GF-D8 (cell line): ENCODE measurements around the gene ETS2.

Source experiments
- DNase-seq: peaks from one replicate; lab custom pipeline; 2025; lab: John Stamatoyannopoulos, UW

ETS2 gene

DNA sequence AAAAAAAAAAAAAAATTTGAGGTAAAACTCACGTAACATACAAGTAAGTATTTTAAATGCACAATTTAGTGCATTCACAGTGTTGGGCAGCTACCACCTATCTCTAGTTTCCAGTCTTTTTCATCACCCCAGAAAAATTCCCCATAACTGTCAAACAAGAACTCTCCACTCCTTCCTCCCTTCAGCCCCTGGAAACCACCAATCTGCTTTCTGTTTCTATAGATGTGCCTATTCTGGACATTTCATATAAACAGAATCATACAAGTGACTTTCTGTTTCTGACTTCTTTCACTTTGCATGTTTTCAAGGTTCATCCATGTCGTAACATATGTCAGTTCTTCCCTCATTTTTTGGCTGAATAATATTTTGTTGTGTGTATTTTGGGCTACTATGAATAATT is 24.9 kb upstream of the ETS2 start:
- DNase-seq = no peak

DNA sequence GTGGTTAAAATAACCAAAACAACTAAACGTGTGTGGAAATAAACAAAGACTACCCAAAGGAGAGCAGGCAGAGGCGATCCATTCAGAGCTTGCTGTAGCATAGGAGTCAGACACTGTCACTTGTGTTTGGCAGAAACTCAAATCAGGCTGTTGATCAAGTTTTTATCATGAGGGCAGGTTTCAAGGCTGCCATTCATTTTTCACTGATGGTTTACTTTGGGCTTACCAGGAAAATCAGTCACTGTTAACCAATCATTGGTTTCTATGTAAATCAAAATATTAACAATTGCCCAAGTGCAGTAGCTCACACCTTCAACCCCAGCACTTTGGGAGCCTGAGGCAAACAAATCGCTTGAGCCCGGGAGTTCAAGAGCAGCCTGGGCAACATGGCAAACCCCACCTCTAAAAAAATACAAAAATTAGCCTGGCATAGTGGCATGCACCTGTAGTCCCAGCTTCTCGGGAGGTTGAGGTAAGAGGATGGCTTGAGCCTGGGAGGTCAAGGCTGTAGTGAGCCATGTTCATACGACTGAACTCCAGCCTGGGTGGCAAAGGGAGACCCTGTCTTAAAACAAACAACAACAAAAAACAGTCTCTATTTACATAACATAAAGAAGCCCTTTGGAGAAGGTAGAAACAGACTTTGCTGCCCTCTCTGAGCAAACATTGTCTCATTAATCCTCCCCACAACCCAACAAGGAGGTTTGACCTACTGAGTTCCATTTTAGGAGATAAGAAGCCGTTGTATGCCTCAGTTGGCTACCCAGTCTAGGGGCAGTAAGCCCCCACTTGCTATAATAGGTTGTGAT is 21.1 kb upstream of the ETS2 start:
- DNase-seq = no peak

- DNase-seq = no peak
These were observed 20.2 kb upstream of the ETS2 start for GRCh38 chr21:38785483-38785882.

DNA sequence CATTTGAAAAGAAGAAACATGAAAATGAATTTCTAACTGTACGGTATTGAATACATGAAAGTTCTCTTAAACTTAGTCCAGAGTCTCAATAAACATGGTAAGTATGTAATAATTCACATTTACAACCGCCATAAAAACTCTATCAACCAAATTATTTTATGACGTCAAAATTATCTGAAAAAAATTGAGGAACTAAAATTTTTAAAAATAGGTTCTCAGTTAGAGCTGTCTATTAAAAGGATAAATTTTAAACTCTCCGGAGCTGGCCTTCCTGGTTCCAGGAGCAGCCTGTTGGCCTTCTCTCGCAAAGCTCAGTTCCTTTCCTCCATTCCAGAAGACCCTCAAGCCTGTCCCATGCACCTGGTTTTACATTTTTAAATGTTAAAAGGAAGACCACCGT is 18.7 kb upstream of the ETS2 start:
- no peak for DNase-seq

DNA sequence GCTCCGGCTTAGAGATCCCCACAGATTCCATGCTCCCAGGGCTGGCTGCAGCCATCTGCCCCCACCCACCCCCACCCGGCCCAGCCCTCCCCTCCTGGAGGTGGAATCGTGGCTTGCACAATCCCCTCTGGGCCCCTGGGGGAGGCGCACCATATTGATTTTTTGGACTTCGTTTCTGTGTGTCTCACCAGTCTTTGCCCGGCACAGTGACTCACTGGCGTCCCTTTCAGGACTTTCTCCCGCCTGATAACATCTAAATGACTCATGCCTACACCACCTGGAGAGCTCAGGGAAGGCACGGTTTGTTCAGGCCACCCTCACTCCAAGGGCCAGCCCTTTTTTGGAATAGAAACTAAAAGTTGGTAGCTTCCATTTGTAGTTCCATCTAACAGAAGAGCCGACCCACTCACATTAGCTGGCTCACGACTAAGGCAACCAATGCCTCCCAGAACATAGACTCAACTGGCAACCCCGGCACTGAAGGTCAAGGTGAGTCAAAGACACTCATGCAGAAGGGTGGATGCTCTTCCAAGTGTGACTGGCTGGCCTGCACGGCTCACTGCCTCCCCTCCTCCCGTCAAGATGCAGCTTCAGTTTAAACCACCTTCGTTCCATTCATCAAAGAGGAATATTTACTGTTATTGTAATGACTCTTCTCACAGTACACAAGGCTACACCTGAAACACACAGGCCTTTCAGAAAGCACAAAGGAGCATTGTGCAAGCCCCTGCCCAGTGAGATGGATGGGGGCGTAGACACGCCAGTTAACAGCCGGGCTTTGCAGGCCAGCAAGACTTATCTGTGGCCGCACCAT is 18.1 kb upstream of the ETS2 start:
- DNase-seq = no peak

- no peak for DNase-seq
These were observed 17.3 kb upstream of the ETS2 start for GRCh38 chr21:38788275-38788905.

- no peak for DNase-seq
These were observed 16.5 kb upstream of the ETS2 start for GRCh38 chr21:38789275-38789674.

GRCh38 chr21:38790059-38790458 is 15.7 kb upstream of the ETS2 start:
- DNase-seq = no peak

- no peak for DNase-seq
These were observed 14.8 kb upstream of the ETS2 start for GRCh38 chr21:38790961-38791360.

GRCh38 chr21:38792676-38793459 is 12.9 kb upstream of the ETS2 start:
- DNase-seq = no peak

DNA sequence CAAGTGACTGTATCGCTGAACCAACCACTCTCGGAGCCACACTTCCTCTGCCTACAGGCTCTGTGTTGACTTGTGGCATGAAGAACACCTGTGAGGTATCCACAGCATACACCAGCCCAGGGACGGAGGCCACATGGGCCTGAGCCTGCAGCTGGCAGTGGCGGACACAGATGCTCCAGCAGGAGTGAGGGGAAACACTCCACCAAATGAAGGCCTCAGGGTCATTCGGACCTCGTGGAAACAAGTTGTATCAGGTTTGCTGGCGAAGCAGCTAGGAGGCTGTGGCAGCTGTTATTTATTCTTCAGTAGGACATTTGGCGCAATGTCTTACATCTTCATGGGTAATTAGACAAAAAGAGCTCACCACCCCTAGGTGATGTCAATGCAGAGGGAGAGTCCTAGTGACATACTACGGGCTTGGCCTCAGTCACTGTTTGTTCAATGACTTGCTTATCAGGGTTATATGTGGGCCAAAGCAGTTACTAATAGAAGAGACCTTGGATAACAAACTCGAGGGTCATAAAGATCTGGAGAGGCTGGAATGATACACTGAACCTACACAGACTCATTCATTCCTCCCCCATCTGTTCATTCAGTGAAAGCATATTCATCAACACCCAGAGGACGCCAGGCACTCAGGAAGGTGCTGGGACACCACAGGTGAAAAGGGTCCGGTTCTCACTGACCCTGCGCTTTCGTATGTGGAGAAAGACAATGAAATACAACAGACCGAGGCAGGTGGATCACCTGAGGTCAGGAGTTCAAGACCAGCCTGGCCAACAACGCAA is 11.6 kb upstream of the ETS2 start:
- DNase-seq = no peak

DNA sequence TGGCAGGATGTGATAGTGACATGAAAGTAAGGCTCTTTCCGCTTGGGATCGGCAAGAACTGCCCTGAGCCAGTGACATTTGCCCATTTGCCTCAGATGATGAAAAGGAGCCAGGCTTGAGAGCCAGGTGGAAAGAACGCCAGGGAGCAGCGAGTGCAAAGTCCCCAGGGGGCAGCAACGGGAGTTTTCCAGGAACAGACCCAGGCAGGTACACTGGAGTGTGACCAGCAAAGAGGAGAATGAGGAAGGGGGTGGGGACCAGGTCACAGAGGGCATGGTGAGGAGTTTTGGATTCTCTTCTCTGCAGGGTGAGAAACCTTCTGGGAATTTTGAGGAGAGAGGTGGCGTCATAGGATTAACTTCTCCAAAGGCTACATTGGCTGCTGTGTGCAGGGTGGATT is 10.8 kb upstream of the ETS2 start:
- DNase-seq = no peak

GRCh38 chr21:38795475-38795874 is 10.3 kb upstream of the ETS2 start:
- DNase-seq = no peak

DNA sequence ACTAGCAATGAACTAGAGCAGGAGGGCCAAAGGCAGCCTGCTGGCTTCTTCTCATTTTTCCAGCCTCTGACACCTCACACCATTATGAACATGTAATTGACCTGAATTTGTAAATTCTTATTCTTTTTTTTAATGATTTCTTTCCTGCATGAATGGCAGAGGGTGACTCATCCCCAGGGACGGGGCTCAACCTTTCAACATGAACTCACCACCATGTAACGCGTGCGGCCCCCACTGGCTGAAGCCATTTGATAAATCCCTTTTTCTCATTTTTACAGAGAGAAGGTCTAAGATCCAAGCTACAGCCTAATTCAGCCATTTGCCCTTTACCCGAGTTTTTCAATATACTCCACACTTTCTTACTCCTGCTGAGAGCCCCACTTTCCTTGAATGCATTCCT is 9.3 kb upstream of the ETS2 start:
- no peak for DNase-seq

- DNase-seq = no peak
These were observed 8.3 kb upstream of the ETS2 start for GRCh38 chr21:38797470-38797869.

GRCh38 chr21:38798081-38798480 is 7.6 kb upstream of the ETS2 start:
- no peak for DNase-seq

- no peak for DNase-seq
These were observed 7.2 kb upstream of the ETS2 start for GRCh38 chr21:38798481-38798882.

GRCh38 chr21:38800046-38800758 is 5.5 kb upstream of the ETS2 start:
- DNase-seq = no peak

DNA sequence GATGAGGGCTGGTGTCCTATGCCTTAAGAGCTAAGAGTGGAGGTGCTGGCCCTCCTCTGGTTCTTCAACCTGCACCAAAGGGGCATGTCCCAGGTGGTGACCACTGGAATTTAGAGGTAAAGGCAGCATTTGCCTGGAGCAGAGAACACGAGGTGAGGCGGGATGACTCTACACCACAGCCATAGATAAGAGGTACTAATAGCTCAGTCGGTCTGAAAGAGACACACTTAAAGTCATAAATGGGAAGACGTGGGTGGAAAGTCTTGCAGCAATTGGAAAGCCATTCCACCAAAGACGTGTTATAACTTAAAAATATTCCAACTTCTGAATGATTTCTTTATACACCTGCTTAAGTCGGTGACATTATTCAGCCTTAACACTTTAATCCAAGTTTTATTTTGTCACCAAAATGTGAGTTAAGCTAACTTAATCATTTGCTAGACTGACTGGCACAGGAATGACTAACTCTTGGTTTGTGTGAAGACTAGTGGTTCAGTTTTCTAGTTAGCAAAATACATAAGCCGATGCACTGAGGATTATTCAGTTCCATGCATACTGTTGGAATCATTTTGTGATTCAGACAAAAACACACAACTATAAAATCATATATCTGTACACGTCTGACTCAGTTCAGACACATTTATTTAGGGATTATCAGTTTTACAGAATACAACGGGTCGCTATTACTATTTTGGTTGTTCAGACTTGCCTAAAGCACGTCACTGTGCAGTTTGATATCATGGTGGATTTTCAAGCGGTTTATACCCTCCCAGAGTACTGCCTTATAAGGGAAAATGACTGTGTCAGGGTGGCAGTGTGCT is 4.6 kb upstream of the ETS2 start:
- no peak for DNase-seq
